Activated CD4-positive, CD25-positive, alpha-beta regulatory T cell treated with anti-CD3 and anti-CD28 coated beads, Interleukin-2, amount 50 U/mL, for 16 hours (primary cell): ENCODE measurements around the gene CCDC86.

Source experiments
- DNase-seq: peaks from one replicate; pipeline ENCODE4 v3.0.0-alpha.2; 2020; ENCODE audit warnings: low read depth, low spot score

CCDC86 gene

DNA sequence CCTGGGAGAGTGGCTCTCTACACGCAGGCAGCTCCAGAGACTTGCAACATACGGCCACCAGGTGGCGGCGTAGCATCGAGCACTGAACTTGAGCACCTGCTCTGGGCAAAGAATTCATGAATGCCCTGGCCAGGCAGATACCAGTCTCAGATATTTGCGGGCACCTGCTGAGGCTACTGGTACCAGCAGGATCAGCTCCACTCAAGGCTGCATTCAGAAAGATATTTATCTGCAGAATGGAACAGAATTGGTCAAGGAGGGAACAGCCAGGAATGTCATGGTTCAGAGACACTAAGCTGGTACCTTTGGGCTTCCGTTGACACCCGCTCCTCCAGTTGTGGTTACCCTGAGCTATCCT lies 10.8 kb upstream of the CCDC86 start:
- DNase-seq, result peak; percentile 66

DNA sequence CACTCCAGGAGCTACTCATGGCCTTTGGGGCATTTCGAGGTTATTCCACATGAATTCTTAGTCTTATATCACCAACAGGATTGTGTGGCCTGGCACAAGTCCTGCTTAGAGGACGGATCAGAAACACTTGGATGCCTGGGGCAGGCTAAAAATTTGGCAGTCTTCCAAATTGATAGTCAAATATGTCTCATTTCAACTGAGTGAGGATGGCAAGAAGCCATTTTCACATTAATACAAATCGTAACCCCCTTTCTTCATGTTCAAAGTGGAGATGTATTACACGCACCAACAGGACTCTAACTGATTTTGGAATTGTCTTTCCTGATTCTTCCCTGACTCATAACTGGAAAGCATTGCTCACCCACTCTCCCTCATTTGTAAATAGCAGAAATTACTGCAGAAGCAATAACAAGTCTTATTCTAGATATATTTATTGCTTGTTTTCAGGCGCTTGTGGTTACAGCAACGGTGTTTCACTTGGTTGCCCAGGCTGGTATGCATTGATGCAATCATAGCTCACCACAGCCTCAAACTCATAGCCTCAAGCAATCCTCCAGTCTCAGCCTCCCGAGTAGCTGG lies 10.3 kb upstream of the CCDC86 start:
- no peak for DNase-seq

DNA sequence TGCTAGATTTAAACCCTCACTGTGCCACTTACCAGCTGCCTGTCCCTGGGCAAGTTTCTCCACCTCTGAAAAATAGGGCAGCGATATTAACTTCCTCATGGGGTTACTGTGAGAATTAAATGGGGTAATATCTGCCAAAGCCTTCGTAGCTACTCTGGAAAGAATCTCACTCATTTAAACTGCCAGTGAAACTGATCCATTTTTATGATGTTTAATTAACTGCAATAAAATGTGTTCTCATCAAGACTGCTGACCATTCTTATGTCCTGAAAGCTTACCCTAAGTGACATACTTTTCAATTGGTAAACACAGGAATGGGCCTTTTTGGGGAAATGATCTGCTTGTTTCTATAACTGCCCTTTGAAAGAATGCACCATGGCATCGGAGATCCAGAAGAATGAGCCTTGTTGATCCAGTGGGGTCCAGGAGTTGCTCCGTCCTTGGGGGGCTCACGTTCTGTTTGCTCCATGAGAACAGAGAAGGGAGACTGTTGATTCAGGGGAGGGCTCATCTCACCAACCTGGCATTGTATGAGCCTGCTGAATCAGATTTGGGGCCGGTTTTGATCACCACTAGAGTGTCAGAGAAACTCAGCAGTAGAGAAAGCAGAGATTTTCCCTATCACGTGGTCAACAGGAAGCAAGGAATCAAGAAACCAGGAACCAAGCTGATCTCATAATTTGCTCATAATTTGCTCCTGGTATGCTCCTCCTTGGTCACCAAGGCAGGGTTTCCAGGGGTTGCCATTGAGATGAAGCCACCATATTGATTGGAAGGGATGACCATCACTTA lies 7.0 kb upstream of the CCDC86 start:
- no peak for DNase-seq

DNA sequence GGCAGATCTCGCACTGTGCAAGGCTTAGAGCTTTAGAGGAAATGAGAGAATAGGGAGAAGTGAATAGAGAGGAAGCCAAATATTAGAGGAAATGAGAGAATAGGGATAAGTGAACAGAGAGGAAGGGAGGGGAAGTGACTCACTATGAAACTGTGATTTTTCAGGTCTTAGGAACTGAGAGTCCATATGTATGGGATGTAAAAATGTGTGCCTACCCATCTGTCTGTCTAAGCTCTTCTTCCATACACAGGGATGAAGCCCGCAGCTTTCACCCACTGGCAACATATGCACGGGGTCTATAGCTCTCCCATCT lies 6.4 kb upstream of the CCDC86 start:
- no peak for DNase-seq

DNA sequence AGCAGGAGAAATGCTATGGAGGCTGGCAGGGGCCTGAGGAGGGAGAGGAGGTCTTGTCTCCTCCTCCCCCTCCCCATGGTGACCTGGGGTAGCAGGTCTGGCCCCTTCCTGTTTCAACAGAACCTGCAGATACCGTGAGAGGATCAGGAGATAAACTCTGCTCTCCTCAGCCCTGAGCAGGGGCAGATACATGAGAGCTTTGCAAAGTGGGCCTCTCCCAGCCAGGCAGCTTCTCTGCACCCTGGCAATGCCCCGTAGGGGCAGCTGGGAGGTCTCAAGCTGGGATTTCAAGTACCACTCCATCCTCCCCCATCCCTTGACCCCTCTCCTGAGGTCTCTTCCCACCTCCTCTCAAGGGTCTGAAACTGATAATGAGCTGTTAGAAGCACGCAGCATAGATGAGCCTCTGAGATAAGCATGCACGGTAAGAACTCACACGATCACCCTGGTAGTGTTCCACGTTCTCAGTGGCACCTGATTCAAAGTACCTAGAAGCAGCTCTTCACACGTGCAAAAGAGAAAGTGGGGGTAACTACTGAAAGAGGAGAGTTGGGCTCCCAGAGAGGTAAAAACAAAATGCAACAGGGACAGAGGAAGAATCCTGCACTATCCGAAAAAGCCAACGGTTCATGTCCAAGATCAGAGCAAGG lies 4.9 kb upstream of the CCDC86 start:
- no peak for DNase-seq

DNA sequence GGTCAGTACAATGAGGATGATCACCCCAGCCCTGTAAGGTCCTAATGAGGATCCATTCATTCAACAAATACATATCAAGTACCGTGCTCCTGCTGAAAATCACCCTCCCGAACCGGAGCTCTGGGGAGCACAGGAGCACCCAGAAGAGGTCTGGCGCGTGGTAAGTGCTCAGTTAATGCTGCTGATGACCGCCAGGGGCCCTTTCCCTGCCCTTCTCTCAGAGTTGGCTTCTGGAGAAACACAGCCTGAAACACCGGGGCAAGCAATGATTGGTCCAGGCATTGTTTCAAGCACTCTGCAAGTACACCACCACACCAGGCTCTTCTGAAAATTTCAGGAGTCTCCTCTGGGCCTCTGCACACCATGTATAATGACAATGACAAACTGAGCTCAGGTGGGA lies 3.8 kb upstream of the CCDC86 start:
- no peak for DNase-seq

DNA sequence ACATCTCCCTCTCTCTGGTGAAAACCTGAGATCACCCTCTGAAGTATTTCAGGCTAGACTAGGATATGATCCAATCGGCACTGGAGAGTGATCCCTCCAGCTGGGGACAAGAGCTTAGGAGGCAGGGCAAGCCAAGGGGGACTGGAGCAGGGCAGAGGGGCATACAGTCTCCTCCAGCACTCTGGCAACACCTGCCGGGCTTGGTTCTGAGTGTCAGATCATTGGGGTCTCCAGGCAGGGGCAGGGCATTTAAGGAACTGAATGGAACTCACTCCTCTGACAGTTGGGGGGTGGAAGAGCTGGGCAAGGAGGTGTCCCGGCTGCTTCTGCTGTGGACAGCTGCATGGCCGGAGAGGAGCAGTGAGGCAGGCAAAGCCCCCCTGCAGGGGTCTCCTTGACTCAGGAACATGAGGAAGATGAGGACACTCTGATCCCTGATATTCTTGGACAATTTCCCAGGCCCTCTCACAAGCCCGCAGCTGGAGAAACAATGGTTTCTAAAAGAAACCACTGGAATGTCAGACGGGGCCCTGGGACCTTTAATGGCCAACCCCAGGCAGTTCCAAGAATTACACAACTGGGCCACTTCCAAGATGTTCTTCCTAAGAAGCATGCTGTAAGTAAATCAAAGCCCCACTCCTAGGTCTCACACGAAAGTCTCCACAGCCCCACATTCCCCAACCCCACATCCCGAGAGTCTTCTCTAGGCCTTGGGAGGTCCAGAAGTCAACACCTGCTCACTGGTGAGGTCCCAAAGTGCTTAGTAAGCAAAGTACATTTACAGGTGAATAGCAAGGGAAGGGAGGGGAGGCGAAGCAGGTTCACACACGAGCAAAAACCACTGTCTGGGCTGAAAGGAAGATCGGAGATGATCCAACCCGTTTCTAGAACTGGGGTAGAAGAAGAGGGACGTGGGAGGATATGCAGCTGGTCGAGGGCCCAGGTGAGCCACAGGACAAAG lies 1.2 kb upstream of the CCDC86 start:
- no peak for DNase-seq

DNA sequence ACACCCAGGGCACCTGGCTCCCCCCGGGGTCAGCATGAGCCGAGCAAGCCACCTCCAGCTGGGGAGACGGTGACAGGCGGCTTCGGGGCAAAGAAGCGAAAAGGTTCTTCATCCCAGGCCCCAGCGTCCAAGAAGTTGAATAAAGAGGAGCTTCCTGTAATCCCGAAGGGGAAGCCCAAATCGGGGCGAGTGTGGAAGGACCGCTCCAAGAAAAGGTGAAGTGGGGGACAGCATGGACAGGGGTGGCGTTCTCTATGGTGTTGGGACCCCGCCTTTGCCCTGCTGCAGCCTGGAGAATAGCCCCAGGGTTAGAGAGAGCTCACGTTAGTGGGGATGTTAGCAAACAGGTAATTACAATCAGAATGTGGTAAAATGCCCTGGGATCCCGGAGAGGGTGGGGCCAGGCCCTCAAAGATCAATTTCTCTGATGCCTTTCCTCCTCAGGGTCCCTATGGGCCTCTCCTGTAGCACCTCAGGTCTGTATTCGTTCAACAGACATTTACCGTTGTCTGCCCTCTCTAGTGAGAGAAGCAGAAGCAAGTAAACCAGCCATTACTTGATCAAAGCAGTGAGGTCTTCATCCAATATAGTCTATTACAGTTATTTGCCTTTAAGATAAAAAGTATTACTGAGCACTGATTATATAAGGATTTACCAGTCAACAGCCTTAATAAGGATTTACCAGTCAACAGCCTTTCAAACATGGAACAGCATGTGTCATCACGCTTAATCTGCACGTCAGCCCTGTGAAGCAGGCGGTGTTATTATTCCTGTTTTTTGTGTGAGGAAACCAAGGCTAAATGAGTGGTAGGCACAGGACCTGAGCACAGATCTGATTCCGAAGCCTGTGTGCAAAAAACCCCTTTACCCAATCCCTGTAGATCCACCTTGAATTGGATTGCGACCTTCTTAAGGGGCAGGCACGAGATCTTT lies 1.0 kb downstream of the CCDC86 start:
- DNase-seq, result no peak

DNA sequence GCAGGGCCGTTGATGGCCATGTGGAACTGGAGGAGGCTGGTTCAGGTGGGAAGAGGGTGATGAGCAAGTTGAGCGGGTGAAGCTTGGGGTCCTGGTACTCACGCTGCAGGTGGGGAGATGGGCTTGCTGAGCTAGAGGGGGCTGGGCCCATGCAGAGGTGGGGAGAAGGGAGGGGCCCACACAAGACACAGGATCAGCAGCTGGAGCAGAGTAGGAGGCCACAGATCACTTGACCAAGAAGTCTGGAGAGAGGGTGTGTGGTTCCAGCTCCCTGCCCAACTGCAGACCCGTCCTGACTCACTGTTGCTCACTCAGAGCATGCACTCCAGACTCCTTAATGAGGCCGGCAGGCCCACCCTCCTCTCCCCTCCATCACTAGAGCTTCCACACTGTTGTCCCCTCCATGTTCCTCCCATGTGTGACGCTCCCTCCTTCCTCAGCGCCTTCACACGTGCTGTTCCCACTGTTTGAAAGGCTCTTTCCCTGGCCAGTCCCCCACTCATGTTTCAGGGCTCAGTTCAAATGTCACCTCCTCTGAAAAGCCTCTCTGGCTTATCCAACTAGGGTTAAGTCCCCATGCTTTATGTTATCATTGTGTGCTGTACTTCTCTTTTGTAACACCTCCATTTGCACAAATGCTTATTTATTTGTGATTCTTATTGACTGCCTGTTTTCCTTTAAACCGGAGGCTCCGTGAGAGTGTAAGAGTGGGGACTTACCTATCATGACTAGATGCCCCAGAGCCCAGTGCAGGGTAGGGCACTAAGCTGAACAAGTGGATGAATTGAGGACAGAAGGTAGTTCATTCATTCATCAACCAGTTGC lies 2.3 kb downstream of the CCDC86 start:
- DNase-seq, result no peak

DNA sequence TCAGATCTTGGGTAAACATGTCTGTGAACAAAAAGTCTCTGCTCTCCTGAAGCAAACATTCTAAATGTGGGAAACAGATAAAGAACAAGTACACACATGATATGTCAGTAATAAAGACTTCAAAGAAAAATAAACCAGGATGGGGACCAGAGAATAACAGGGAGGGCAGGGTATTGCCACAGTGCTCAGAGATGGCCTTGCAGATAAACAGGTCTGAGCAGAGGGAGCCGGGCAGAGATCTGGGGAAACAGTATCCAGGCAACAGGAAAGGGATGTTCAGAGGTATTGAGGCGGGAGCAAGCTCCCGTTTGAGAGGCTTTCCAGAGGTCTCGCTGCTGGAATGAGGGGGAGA lies 2.9 kb downstream of the CCDC86 start:
- no peak for DNase-seq

DNA sequence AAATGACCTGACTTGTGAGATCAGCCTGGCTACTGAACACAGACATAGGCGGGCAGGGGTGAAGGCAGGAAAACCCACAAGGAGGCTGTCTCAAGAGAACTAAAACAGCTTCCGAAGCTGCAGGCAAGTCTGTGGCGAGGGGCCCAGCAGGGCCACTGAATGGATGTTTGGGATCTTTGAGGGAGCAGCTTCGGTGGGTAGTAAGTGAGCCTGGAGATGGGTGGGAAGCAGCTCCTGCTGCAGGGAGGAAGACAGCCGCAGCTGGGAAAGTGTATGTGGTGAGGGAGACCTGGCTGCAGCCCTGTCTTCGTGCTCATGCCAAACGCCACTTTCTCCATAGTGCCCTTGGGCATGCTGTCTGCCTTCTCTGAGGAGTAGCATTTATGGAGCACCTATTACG lies 3.4 kb downstream of the CCDC86 start:
- DNase-seq, result no peak

DNA sequence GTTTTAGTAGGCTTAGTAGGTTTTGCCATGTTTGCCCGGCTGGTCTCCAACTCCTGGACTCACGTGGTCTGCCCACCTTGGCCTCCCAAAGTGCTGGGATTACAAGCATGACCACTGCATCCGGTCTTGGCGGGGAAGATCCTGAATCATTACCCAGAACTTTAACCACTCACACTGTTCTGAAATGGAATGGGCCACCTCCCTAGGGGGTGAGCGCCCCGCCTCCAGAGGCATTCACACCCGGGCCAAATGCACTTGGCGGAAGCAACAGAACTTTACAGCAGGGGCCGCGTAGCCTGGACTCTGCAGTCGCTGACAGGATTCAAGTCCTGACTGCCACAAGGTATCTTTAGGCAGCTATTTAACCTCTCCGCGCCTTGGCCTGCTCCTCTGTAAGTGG lies 5.4 kb downstream of the CCDC86 start:
- no peak for DNase-seq

DNA sequence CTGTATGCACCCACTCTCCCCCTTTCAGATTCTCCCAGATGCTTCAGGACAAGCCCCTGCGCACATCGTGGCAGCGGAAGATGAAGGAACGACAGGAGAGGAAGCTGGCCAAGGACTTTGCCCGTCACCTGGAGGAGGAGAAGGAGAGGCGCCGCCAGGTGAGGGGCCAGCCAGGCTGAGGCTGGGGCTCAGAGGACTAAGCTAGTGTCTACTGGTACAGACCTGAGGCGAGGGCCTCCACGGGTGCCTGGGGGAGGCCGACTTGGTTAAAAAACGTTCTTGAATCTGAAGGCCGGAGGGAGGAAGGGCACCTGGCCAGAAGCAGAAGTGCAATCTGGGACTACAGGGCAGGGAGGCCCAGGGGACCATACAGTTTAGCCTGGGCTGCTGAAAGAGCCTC lies 6.0 kb downstream of the CCDC86 start:
- no peak for DNase-seq

DNA sequence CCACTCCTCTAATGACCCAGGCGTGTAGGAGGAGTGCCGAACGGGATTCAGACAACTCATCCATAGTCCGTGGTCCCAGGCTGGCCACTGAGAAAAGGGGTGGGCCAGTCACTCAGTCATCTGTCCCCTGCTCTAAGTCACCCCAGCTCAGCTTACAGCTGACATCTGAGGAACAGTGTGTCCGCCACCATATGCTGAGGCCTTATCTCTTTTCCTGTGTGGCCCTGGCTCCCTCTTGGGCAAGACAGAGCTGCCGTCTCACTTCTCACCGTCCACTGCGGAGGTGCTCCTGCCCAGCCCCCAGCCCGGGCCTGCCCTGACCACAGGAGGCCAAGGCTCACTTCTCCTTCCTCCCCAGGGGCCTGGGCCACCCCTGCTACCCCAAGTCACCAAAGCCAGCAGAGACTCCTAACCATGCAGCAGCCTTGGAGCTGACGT lies 6.8 kb downstream of the CCDC86 start:
- DNase-seq, result no peak

DNA sequence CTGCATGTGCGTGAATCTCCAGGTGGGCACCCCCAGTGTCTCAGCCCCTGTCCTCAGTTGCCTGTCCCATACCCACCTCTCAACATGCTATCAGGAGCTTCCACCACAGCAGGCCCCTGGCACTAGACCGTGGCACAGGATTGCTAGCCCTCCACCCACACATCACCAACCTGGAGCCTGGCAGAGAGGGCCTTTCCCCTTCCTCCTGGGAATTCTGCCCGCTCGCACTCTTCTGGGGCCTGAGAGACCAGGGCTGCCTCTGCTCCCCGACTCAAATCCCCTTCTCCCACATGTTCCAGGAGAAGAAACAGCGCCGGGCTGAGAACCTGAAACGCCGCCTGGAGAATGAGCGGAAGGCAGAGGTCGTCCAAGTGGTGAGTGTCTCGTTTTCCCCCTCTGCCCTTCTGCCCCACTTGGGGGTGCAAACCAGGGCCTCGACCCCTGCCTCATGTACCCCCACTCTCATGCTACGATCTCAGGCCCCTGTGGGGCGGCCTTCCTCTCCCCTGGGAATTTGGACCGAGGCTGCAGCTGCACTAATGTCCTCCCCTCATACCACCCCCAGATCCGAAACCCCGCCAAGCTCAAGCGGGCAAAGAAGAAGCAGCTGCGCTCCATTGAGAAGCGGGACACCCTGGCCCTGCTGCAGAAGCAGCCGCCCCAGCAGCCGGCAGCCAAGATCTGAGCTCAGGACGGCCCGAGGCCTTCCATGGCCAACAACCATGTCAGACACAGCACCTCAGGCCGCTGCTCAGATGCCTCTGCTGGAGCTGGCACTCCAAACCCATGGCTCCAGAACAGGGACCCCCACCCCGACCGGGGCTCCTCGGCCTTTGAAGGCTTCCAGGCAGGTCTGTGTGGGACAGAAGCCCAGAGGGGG lies 8.0 kb downstream of the CCDC86 start:
- no peak for DNase-seq

DNA sequence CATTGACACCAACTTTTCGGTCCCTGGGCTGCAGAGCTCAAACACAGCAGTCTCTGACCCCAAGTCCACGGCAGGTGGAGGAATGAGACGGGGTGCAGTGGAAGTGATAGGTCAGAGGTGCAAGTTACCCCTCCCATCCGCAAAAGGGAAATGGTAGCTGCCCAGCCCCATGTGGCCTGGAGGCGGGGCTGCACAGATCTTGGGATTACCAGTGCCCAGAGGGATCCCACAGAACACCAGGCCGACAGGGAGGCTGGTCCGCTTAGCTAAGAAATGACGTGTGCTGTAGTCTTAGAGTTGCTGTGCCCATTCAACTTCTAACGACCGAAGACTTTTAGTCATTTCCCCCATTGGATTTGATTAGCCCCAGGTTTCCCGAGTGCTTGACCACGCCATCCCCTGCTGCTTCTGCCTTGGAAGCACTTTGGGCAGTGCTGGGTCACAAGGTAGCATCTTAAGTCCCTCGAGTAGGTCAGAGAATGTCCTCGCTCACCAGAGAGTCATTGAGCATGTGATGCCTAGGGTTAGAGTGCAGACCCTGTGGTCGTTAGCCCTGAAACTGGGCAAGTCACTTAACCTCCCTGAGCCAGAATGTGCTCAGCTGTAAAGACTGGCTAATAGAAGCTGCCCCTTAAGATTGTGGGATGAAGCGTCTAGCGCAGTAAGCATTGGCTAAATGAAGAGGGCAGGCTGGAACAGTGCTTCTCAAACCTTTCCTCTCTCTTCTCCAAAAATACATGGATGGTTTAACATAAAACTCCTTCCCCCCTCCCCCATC lies 9.6 kb downstream of the CCDC86 start:
- DNase-seq, result no peak

DNA sequence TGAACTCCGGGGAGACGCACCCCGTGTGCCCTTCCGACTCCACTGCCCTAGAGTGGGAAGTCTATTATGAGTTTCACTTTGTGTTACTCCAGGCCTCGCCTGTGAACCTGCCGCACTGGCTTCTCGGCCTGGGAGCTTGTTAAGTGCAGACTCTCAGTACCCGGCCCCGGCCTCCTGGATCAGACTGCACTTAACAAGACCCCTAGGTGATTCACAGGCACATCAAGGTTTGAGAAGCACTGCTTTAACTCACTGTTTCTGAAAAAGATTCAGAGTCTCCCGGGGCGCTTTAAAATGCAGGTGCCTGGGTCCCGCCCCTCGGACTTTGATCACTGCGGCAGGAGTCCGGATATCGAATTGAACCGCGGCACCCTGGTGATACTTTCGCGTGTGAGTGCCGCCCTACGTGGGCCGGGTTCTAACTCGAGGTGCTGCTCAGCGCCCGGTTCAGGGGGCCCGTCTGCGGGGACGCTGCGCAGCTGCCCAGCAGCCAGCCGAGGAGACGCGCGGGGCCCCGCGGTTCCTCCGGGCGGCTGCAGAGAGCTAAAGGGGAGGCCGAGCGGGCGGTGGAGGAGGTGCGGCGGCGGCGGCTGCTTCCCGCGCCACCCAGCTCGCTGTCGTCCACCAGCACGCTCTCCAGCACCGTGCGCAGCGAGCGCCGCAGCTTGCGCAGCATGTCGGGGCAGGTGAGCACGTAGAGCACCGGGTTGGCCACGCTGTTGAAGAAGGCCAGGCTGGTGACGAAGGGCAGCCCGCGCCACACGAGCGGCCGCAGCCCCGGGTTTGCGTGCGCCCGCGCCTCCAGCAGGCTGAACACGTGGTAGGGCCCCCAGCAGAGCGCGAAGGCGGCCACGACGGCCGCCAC lies 10.4 kb downstream of the CCDC86 start:
- no peak for DNase-seq
